Neural progenitor cell (in vitro differentiated cells): ENCODE results near the gene PMF1. TPM values are rescaled to one million over a fixed set of nuclear protein-coding genes. Genes with fewer than 3 reads are reported as not detected.

Experiments
- DNase-seq: peaks from one replicate; pipeline ENCODE4 v3.0.0-alpha.2; 2016; ENCODE audit warnings: low spot score
- H2AFZ ChIP-seq: fragments of 200-600 bp; sonication (generic); replicated peaks from 2 replicates; pipeline ENCODE4 v1.6.1; 2016; ENCODE audit warnings: antibody characterized with exemption
- H3F3A ChIP-seq: fragments of 200-600 bp; sonication (generic); 2 replicates; pipeline ENCODE4 v1.6.1; 2016; ENCODE audit warnings: antibody characterized with exemption, low read depth
- H3K27ac ChIP-seq: fragments of 200-600 bp; sonication (generic); 2 replicates; pipeline ENCODE4 v1.5.1; 2016; ENCODE audit warnings: mild to moderate bottlenecking
- H3K27me3 ChIP-seq: fragments of 200-600 bp; sonication (generic); 2 replicates; pipeline ENCODE4 v1.6.1; 2016; ENCODE audit warnings: mild to moderate bottlenecking, moderate library complexity
- H3K36me3 ChIP-seq: fragments of 200-600 bp; sonication (generic); 2 replicates; pipeline ENCODE4 v1.5.1; 2016
- H3K4me1 ChIP-seq: fragments of 200-600 bp; sonication (generic); 2 replicates; pipeline ENCODE4 v1.6.1; 2016; ENCODE audit warnings: mixed run types
- H3K4me2 ChIP-seq: fragments of 200-600 bp; sonication (generic); 2 replicates; pipeline ENCODE4 v1.6.1; 2016
- H3K4me3 ChIP-seq: fragments of 200-600 bp; sonication (generic); 2 replicates; pipeline ENCODE4 v1.5.1; 2016
- H3K79me2 ChIP-seq: fragments of 200-600 bp; sonication (generic); 2 replicates; pipeline ENCODE4 v1.6.1; 2016; ENCODE audit warnings: low read depth
- H3K9ac ChIP-seq: fragments of 200-600 bp; sonication (generic); 2 replicates; pipeline ENCODE4 v1.6.1; 2016
- H3K9me3 ChIP-seq: fragments of 200-600 bp; sonication (generic); 2 replicates; pipeline ENCODE4 v1.5.1; 2016; ENCODE audit warnings: low read depth
- H4K20me1 ChIP-seq: fragments of 200-600 bp; sonication (generic); 2 replicates; pipeline ENCODE4 v1.6.1; 2016; ENCODE audit warnings: low read depth
- H3K27ac Mint-ChIP-seq: 3 replicates; pipeline ENCODE4 v1.8.0; 2021; ENCODE audit warnings: mixed read lengths
- H3K27me3 Mint-ChIP-seq: 2 replicates; pipeline ENCODE4 v1.8.0; 2022; ENCODE audit warnings: low read depth, mild to moderate bottlenecking, inconsistent platforms, moderate library complexity, mixed read lengths; ENCODE audit not compliant: insufficient read depth
- H3K36me3 Mint-ChIP-seq: 3 replicates; pipeline ENCODE4 v1.8.0; 2021; ENCODE audit warnings: mixed read lengths
- H3K4me1 Mint-ChIP-seq: 3 replicates; pipeline ENCODE4 v1.8.0; 2021; ENCODE audit warnings: mixed read lengths
- H3K4me3 Mint-ChIP-seq: 3 replicates; pipeline ENCODE4 v1.8.0; 2021; ENCODE audit warnings: mild to moderate bottlenecking, moderate library complexity, mixed read lengths
- H3K9me3 Mint-ChIP-seq: 3 replicates; pipeline ENCODE4 v1.8.0; 2020; ENCODE audit warnings: mixed read lengths
- CTCF ChIP-seq: fragments of 200-600 bp; sonication (generic); IDR thresholded peaks from 2 replicates; pipeline ENCODE4 v1.5.1; 2017; ENCODE audit warnings: antibody characterized with exemption, mild to moderate bottlenecking
- EZH2 ChIP-seq: fragments of 200-600 bp; sonication (generic); IDR thresholded peaks from 2 replicates; pipeline ENCODE4 v1.6.1; 2017; ENCODE audit warnings: antibody characterized with exemption, mild to moderate bottlenecking, moderate library complexity
- EZH2phosphoT487 ChIP-seq: fragments of 200-600 bp; sonication (generic); IDR thresholded peaks from 2 replicates; pipeline ENCODE4 v1.6.1; 2017; ENCODE audit warnings: antibody characterized with exemption
- total RNA-seq: library from RNA; depleted of rRNA; stranded (reverse); fragments of >200 nt; gene quantifications from 2 replicates; pipeline ENCODE4 v1.2.3, GENCODE V29; 2015; ENCODE audit warnings: low replicate concordance

Gene PMF1
- total RNA-seq, 1 donor from 2014 or later, result 103 TPM

DNA sequence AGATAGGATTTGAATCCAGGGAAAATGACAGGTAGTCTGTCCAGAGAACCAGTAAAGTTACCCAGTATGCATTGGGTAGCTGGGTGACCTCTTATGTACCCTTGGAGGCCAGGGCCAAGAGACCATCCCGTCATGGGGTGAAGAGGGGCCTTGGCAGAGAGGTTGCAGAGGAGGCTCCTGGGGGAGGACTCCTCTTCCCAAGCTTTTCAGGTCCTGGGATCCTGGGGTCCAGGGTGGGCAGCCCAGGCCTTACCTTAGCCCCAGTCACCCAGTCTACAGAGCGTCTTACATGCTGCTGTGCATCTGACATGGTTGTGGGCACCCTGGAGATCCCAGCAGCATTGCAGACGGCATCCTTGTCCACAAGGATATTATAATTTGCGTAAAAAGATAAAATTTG lies 14.0 kb downstream of the PMF1 start:
- peaks cover 5% of the 10 kb centered on the region for H3K36me3 ChIP-seq
- no peaks in the 10 kb centered on the region for H3K9me3 Mint-ChIP-seq
- TF ChIP-seq EZH2phosphoT487, result no peak
- no peak for TF ChIP-seq EZH2
- TF ChIP-seq CTCF, result no peak
- no peak overlapping the region for H3K9ac ChIP-seq
- H2AFZ ChIP-seq, result no peak overlapping the region
- no peak overlapping the region for H3K4me2 ChIP-seq
- no peak overlapping the region for H3K4me3 ChIP-seq
- no peaks in the 10 kb centered on the region for H3K79me2 ChIP-seq
- H3K27ac ChIP-seq, result no peak overlapping the region
- H3K36me3 Mint-ChIP-seq, result peaks cover 22% of the 10 kb centered on the region
- H3F3A ChIP-seq, result peaks cover 10% of the 10 kb centered on the region
- no peak for DNase-seq
- H3K4me3 Mint-ChIP-seq, result no peak overlapping the region
- H3K27me3 ChIP-seq, result no peaks in the 10 kb centered on the region
- H3K27ac Mint-ChIP-seq, result no peak overlapping the region
- peaks cover 2% of the 10 kb centered on the region for H3K27me3 Mint-ChIP-seq
- no peaks in the 10 kb centered on the region for H3K9me3 ChIP-seq
- H4K20me1 ChIP-seq, result peaks cover 11% of the 10 kb centered on the region
- no peaks in the 10 kb centered on the region for H3K4me1 ChIP-seq
- peaks cover 4% of the 10 kb centered on the region for H3K4me1 Mint-ChIP-seq

DNA sequence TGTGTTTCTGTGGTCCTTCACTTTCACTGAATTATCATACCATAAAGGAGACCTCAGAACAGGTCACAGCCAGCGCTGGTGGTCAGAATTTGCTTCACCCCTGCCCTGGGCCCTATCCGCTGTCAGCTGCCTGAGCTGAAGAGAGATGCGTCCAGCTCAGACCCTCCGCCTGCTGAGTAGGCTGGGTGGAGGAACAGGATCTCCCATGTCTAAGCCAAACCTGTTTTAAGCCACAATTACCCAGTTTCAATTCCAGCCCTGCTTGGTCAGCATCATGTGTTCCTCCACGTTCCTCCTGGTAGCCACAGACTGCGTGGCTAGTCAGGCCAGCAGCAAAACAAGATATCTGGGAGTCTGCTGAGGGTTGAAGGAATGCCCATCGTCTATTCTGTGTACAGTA lies 15.7 kb downstream of the PMF1 start:
- Mint-ChIP-seq H3K27me3 (peaks cover 2% of the 10 kb centered on the region), H3K9me3 (no peaks in the 10 kb centered on the region), H3K36me3 (peaks cover 18% of the 10 kb centered on the region), H3K27ac (no peak overlapping the region), H3K4me3 (no peak overlapping the region), H3K4me1 (peaks cover 4% of the 10 kb centered on the region)
- Histone ChIP-seq H3K27ac (no peak overlapping the region), H2AFZ (no peak overlapping the region), H3F3A (peaks cover 10% of the 10 kb centered on the region), H3K79me2 (no peaks in the 10 kb centered on the region), H3K4me2 (no peak overlapping the region), H3K36me3 (peaks cover 5% of the 10 kb centered on the region), H3K27me3 (no peaks in the 10 kb centered on the region), H3K4me1 (no peaks in the 10 kb centered on the region), H4K20me1 (peaks cover 10% of the 10 kb centered on the region), H3K9ac (no peak overlapping the region), H3K4me3 (no peak overlapping the region), H3K9me3 (no peaks in the 10 kb centered on the region)
- no peak for DNase-seq
- TF ChIP-seq CTCF (no peak), EZH2phosphoT487 (no peak), EZH2 (no peak)

DNA sequence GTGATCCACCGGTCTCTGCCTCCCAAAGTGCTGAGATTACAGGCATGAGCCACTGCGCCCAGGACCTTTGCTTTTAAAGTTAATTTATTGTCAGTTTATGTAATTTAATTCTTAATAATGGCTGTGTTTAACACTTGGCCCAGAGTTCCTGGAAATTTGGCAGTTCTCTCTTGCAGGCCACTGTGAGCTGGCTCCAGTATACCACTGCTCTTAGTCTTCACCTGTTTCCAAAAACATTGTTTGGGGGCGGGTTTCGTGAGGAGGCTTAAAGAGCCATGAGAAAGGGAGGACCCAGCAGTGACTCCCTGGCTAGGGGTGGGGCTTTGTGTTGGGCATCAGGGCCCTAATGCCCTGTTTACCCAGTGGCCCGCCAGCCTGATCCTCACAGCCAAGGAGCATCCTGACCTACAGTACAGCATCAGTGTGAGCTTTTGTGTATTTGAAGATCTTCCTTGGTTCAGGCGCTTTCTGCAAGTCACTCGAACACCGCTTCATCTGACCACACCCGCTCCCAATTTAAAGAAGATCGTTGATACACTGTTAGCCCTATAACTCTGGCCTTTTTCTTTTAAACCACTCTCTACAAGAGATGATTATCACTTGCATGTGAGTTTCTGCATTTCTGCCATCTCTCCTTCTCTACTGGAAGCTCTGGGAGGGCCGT lies 17.1 kb downstream of the PMF1 start:
- H3K4me1 Mint-ChIP-seq, result peaks cover 4% of the 10 kb centered on the region
- no peak overlapping the region for H3K4me3 Mint-ChIP-seq
- H3K27me3 Mint-ChIP-seq, result peaks cover 4% of the 10 kb centered on the region
- Histone ChIP-seq H2AFZ (no peak overlapping the region), H3K9me3 (no peaks in the 10 kb centered on the region), H3K27me3 (no peaks in the 10 kb centered on the region), H3K4me2 (no peak overlapping the region), H4K20me1 (peaks cover 5% of the 10 kb centered on the region), H3K36me3 (peaks cover 5% of the 10 kb centered on the region), H3K79me2 (no peaks in the 10 kb centered on the region), H3K4me3 (no peak overlapping the region), H3K4me1 (no peaks in the 10 kb centered on the region), H3K27ac (no peak overlapping the region), H3F3A (peaks cover 3% of the 10 kb centered on the region), H3K9ac (no peak overlapping the region)
- H3K27ac Mint-ChIP-seq, result peak overlapping the region; percentile 69
- no peak for TF ChIP-seq CTCF
- no peak for DNase-seq
- H3K36me3 Mint-ChIP-seq, result peaks cover 18% of the 10 kb centered on the region
- no peaks in the 10 kb centered on the region for H3K9me3 Mint-ChIP-seq
